PC-9 (cell line): ENCODE data around the gene PITX1.

Experiments used
- EZH2 ChIP-seq: fragments of 200-600 bp; sonication (generic); IDR thresholded peaks from 2 replicates; pipeline ENCODE4 v1.8.0; 2017; ENCODE audit warnings: antibody characterized with exemption, low read depth
- TF ChIP-seq, protein P1 (sequence below): fragments of 200-600 bp; sonication (generic); conservative IDR thresholded peaks from 2 replicates; pipeline ENCODE4 v1.6.1; 2017; ENCODE audit warnings: mixed run types, antibody characterized with exemption, mild to moderate bottlenecking, moderate library complexity

DNA sequence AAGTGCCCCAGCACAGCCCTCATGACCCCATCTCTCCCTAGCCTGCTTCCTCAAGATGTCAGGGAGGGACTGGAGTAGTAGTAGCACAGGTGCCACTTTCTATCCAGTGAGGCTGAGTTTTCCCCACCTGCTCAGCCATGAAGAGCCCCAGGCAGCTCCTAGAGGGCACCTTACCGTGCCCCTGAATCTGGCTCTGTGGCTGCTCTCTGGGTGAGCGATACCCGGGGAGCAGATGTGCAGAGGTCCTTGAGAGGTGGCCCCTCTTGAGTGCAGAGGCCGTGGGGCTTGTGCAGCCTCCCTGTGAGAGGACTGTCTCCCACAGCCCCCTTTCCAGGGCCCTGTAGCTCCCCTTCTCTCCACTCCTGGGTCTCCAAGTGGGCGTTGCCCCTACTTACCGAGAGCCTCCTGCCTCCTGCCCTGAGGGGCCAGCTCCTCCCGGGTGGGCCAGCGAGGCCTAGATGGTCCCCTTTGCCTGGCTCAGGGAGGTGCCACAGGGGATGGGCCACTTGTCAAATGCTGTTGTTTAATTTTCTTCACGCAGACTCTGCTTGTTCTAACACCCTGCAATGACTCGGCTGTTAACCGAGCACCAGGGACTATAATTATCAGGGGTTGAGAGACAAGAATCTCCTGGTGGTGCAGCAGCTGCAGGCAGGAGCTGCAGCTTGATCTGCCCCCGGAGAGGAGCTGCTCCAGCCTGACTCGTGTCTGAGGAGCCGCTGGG lies 29.6 kb upstream of the PITX1 start:
- TF ChIP-seq, protein P1, sequence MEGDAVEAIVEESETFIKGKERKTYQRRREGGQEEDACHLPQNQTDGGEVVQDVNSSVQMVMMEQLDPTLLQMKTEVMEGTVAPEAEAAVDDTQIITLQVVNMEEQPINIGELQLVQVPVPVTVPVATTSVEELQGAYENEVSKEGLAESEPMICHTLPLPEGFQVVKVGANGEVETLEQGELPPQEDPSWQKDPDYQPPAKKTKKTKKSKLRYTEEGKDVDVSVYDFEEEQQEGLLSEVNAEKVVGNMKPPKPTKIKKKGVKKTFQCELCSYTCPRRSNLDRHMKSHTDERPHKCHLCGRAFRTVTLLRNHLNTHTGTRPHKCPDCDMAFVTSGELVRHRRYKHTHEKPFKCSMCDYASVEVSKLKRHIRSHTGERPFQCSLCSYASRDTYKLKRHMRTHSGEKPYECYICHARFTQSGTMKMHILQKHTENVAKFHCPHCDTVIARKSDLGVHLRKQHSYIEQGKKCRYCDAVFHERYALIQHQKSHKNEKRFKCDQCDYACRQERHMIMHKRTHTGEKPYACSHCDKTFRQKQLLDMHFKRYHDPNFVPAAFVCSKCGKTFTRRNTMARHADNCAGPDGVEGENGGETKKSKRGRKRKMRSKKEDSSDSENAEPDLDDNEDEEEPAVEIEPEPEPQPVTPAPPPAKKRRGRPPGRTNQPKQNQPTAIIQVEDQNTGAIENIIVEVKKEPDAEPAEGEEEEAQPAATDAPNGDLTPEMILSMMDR = no peak
- TF ChIP-seq EZH2 = no peak
